K562 (cell line): ENCODE measurements around the gene IL1RL1. TPM values are rescaled to one million over a fixed set of nuclear protein-coding genes. Genes with fewer than 3 reads are reported as not detected.

Experiments
- ATAC-seq: fragments of 200-7000 bp; cut with Tn5 transposase; 3 replicates; pipeline ENCODE4 v1.9.1; 2020; ENCODE audit warnings: moderate library complexity
- BruUV-seq: library from RNA; stranded (reverse); fragments of 400-500 nt; replicated peaks from 2 replicates; lab custom pipeline; 2021; lab: Mats Ljungman, UMichigan
- CTCF ChIA-PET: fragments of 300-600 bp; formaldehyde crosslinking; extraction: SDS; loops from one replicate; lab custom pipeline; 2021; ENCODE audit warnings: low intra/inter-chr PET ratio; lab: Yijun Ruan, JAX
- POLR2A ChIA-PET: fragments of 300-600, 350-650 bp; sonication (Branson Sonifier 250); formaldehyde crosslinking; extraction: SDS; loops from one replicate; lab custom pipeline; 2021; ENCODE audit warnings: antibody characterized with exemption, inconsistent platforms; lab: Yijun Ruan, JAX
- DNase-seq, 4 experiments: peaks; one replicate each; pipeline versions ENCODE4 v3.0.0 to v3.0.0-alpha.2; 2011 to 2018; ENCODE audit warnings: low spot score in 3 of 4, mixed read lengths in 3 of 4; ENCODE audit errors: extremely low read depth in 1 of 4
- FAIRE-seq: peaks from 2 replicates; lab custom pipeline; 2011; peaks lifted over from hg19 to GRCh38; lab: Jason Lieb, UNC
- H2AFZ ChIP-seq: 2 replicates; pipeline ENCODE4 v1.6.0; 2011; ENCODE audit warnings: low read depth, low read length, control low read depth, inconsistent platforms
- H3K27ac ChIP-seq: fragments of 200-600 bp; 3 replicates; pipeline ENCODE4 v1.8.0; 2011; ENCODE audit warnings: low read depth, mild to moderate bottlenecking, control low read depth, inconsistent platforms, low read length, moderate library complexity, mixed read lengths; ENCODE audit errors: extremely low read depth
- H3K27me3 ChIP-seq, 2 experiments: fragments of 300-600 bp in 1 of 2; 2 replicates in 1 of 2; 3 replicates in 1 of 2; pipeline versions ENCODE4 v1.6.0 to v1.8.0; 2011; ENCODE audit warnings: inconsistent platforms in 2 of 2, low read length in 2 of 2, mild to moderate bottlenecking in 1 of 2, mixed read lengths in 1 of 2, moderate library complexity in 1 of 2; ENCODE audit not compliant: control insufficient read depth in 2 of 2, insufficient read depth in 2 of 2
- H3K36me3 ChIP-seq: fragments of 300-600 bp; 3 replicates; pipeline ENCODE4 v1.8.0; 2011; ENCODE audit warnings: mild to moderate bottlenecking, low read length, inconsistent platforms; ENCODE audit not compliant: control insufficient read depth, insufficient read depth
- H3K4me1 ChIP-seq, 2 experiments: fragments of 200-600 bp in 1 of 2; replicated peaks in 1 of 2; 2 replicates in 1 of 2; 3 replicates in 1 of 2; pipeline versions ENCODE4 v1.5.1 to v1.8.0; 2011; ENCODE audit warnings: inconsistent platforms in 2 of 2, low read length in 2 of 2, mild to moderate bottlenecking in 1 of 2, mixed read lengths in 1 of 2, moderate library complexity in 1 of 2; ENCODE audit not compliant: control insufficient read depth in 2 of 2, insufficient read depth in 2 of 2
- H3K4me2 ChIP-seq: 2 replicates; pipeline ENCODE4 v1.6.1; 2011; ENCODE audit warnings: low read length, control low read depth, inconsistent platforms, mixed read lengths; ENCODE audit not compliant: insufficient read depth
- H3K4me3 ChIP-seq: fragments of 200-600 bp; sonication (generic), shearing (Covaris generic); 2 replicates; pipeline ENCODE4 v1.5.1; 2016; ENCODE audit warnings: control low read depth, inconsistent platforms
- H3K79me2 ChIP-seq: fragments of 200-600 bp; 3 replicates; pipeline ENCODE4 v1.8.0; 2011; ENCODE audit warnings: low read length, inconsistent platforms; ENCODE audit not compliant: control insufficient read depth, insufficient read depth
- H3K9ac ChIP-seq, 2 experiments: 2 replicates each; pipeline versions ENCODE4 v1.6.0 to v1.6.1; 2011; ENCODE audit warnings: low read depth in 2 of 2, low read length in 2 of 2, control low read depth in 1 of 2, inconsistent platforms in 1 of 2, mild to moderate bottlenecking in 1 of 2, mixed read lengths in 1 of 2; ENCODE audit not compliant: insufficient read depth in 1 of 2
- H3K9me1 ChIP-seq: one replicate; pipeline ENCODE4 v1.6.0; 2011; ENCODE audit warnings: inconsistent platforms, mild to moderate bottlenecking, low read length, moderate library complexity; ENCODE audit not compliant: control insufficient read depth, insufficient read depth
- H3K9me3 ChIP-seq: replicated peaks from 2 replicates; pipeline ENCODE4 v1.5.1; 2011; ENCODE audit warnings: low read depth, low read length, inconsistent platforms; ENCODE audit not compliant: control insufficient read depth, insufficient read depth
- H4K20me1 ChIP-seq: replicated peaks from 2 replicates; pipeline ENCODE4 v1.6.1; 2011; ENCODE audit warnings: low read length, inconsistent platforms, mixed read lengths; ENCODE audit not compliant: control insufficient read depth, insufficient read depth
- BRF2 ChIP-seq: IDR thresholded peaks from 3 replicates; pipeline ENCODE4 v1.6.1; 2011; ENCODE audit warnings: borderline replicate concordance, mild to moderate bottlenecking; ENCODE audit not compliant: insufficient read length, insufficient read depth
- CEBPB ChIP-seq: fragments of 450-650 bp; IDR thresholded peaks from 2 replicates; pipeline ENCODE4 v1.6.1; 2016; ENCODE audit warnings: missing genetic modification characterization, missing compliant biosample characterization
- CEBPG ChIP-seq, 3 experiments: fragments of 200-800 bp in 1 of 3; sonication (Bioruptor generic) in 1 of 3; sonication (generic) in 1 of 3; formaldehyde crosslinking in 1 of 3; IDR thresholded peaks in 2 of 3; conservative IDR thresholded peaks in 1 of 3; 2 replicates each; pipeline versions ENCODE4 v1.6.1 to v1.8.0; 2016 to 2022; ENCODE audit warnings: missing compliant biosample characterization in 2 of 3, missing genetic modification characterization in 2 of 3, mild to moderate bottlenecking in 1 of 3, missing genetic modification reagents in 1 of 3
- CHD4 ChIP-seq: fragments of 200-600 bp; sonication (generic); IDR thresholded peaks from 3 replicates; pipeline ENCODE4 v1.6.1; 2012; ENCODE audit warnings: low read depth, mild to moderate bottlenecking, mixed read lengths, low read length, inconsistent platforms; ENCODE audit not compliant: insufficient read depth, insufficient replicate concordance, poor library complexity, severe bottlenecking
- EWSR1 ChIP-seq: fragments of 450-650 bp; IDR thresholded peaks from 2 replicates; pipeline ENCODE4 v1.6.1; 2018; ENCODE audit warnings: borderline replicate concordance, mild to moderate bottlenecking, low read depth, moderate library complexity; ENCODE audit not compliant: partially characterized antibody
- MYNN ChIP-seq, 2 experiments: sonication (generic); formaldehyde crosslinking in 1 of 2; IDR thresholded peaks; 2 replicates each; pipeline versions ENCODE4 v1.5.0 to v1.6.1; 2016 to 2020; ENCODE audit warnings: antibody characterized with exemption in 1 of 2, missing genetic modification reagents in 1 of 2
- NFIC ChIP-seq: fragments of 450-650 bp; IDR thresholded peaks from 2 replicates; pipeline ENCODE4 v1.6.1; 2017; ENCODE audit warnings: mild to moderate bottlenecking, inconsistent platforms
- PHTF2 ChIP-seq: fragments of 250-450 bp; sonication (Bioruptor Pico); IDR thresholded peaks from 2 replicates; pipeline ENCODE4 v1.5.0; 2021; ENCODE audit warnings: mild to moderate bottlenecking
- SMC3 ChIP-seq: conservative IDR thresholded peaks from 2 replicates; pipeline ENCODE4 v1.6.1; 2011; ENCODE audit warnings: low read depth, low read length, improper control_type of control experiment; ENCODE audit not compliant: insufficient read depth
- SPI1 ChIP-seq: IDR thresholded peaks from 2 replicates; pipeline ENCODE4 v1.6.1; 2011; ENCODE audit warnings: low read depth, low read length, control low read depth, borderline replicate concordance
- TAL1 ChIP-seq: fragments of 450-650 bp; IDR thresholded peaks from 2 replicates; pipeline ENCODE4 v1.6.1; 2016; ENCODE audit warnings: mild to moderate bottlenecking
- TCFL5 ChIP-seq: fragments of 250-450 bp; sonication (Bioruptor Pico); conservative IDR thresholded peaks from 2 replicates; pipeline ENCODE4 v1.6.1; 2021; ENCODE audit warnings: mild to moderate bottlenecking, moderate library complexity, matching md5 sums
- TRIM28 ChIP-seq: fragments of 450-650 bp; IDR thresholded peaks from 2 replicates; pipeline ENCODE4 v1.6.1; 2017
- ZNF274 ChIP-seq: IDR thresholded peaks from 2 replicates; pipeline ENCODE4 v1.6.1; 2011; ENCODE audit warnings: low read depth, mild to moderate bottlenecking, low read length, moderate library complexity, borderline replicate concordance
- ZNF41 ChIP-seq: fragments of 250-450 bp; sonication (Bioruptor Pico); conservative IDR thresholded peaks from 2 replicates; pipeline ENCODE4 v1.4.0; 2020; ENCODE audit warnings: mild to moderate bottlenecking
- ZNF444 ChIP-seq: fragments of 250-450 bp; sonication (Bioruptor Pico); IDR thresholded peaks from 2 replicates; pipeline ENCODE4 v1.4.0; 2020; ENCODE audit warnings: mild to moderate bottlenecking, moderate library complexity
- ZNF449 ChIP-seq: fragments of 250-450 bp; sonication (Bioruptor Pico); IDR thresholded peaks from 2 replicates; pipeline ENCODE4 v1.8.0; 2022; ENCODE audit warnings: moderate library complexity, mild to moderate bottlenecking, inconsistent platforms
- ZSCAN32 ChIP-seq: fragments of 450-650 bp; formaldehyde crosslinking; IDR thresholded peaks from 2 replicates; pipeline ENCODE4 v1.4.0; 2020; ENCODE audit warnings: mild to moderate bottlenecking, moderate library complexity
- WGBS: fragments of 100-300 bp; shearing (Covaris generic); methylation state at CpG from one replicate; pipeline ENCODE4 v1.1.6; 2016; ENCODE audit warnings: low coverage, mixed read lengths; ENCODE audit not compliant: insufficient coverage; ENCODE audit errors: missing lambda C conversion rate; 5-methylcytosine and 5-hydroxymethylcytosine counted together
- in situ Hi-C: fragments of 300-500 bp; cut with MboI; formaldehyde crosslinking; loops from 4 replicates; pipeline ENCODE4 v1.15.0; 2018; ENCODE audit warnings: inconsistent platforms, mixed read lengths
- intact Hi-C: fragments of 100-400 bp; cut with micrococcal nuclease; formaldehyde crosslinking; loops from 2 replicates; pipeline ENCODE4 v1.14.2; 2022
- polyA plus RNA-seq, 8 experiments: library from polyadenylated mRNA; depleted of rRNA in 4 of 8; stranded (reverse) in 5 of 8; unstranded in 3 of 8; fragments of >200 nt; fragmentation: Nextera tagmentation in 2 of 8; fragmentation: Illumina TruSeq in 1 of 8; extraction: Ambion mirVana in 2 of 8; extraction: Trizol in 1 of 8; gene quantifications; 2 replicates each; pipeline versions ENCODE4 v1.2.1 to v1.2.3, GENCODE V29; 2011 to 2014; ENCODE audit warnings: inconsistent platforms in 1 of 8, missing spikeins in 1 of 8
- total RNA-seq, 7 experiments: library from RNA; depleted of rRNA in 6 of 7; stranded (reverse); fragments of >200 nt in 6 of 7; fragmentation: Illumina TruSeq in 2 of 7; extraction: Trizol in 2 of 7; gene quantifications; 2 replicates each; pipeline versions ENCODE4 v1.2.1 to v1.2.3, GENCODE V29; 2011 to 2021; ENCODE audit warnings: low replicate concordance in 1 of 7

The IL1RL1 gene
- total and polyA plus RNA-seq, 9 of the 15 experiments (the other 6 are each of a cell fraction or from before 2014, with no cell fraction given), result 0.06 to 3.3 (median 0.59) TPM

GRCh38 chr2:102262216-102263129 is 48.9 kb upstream of the IL1RL1 start:
- ChIA-PET POLR2A (no interaction called here), CTCF (no interaction called here)
- Histone ChIP-seq H2AFZ (no peak overlapping the region), H3K4me1 (no peaks in the 10 kb centered on the region; a peak in 1 of 5 replicates), H3K27me3 (peaks cover 0 to 6% of the 10 kb centered on the region in 2 experiments; a peak in 2 of 5 replicates), H4K20me1 (no peaks in the 10 kb centered on the region), H3K9ac (no peak overlapping the region), H3K4me3 (no peak overlapping the region), H3K9me1 (no peaks in the 10 kb centered on the region), H3K79me2 (no peaks in the 10 kb centered on the region), H3K27ac (no peak overlapping the region), H3K4me2 (no peak overlapping the region), H3K9me3 (no peaks in the 10 kb centered on the region), H3K36me3 (no peaks in the 10 kb centered on the region)
- ATAC-seq (no peak), FAIRE-seq (no peak), DNase-seq (no peak)
- no TSS peak for BruUV-seq
- 2% methylated on average over 6 of the region's 6 CpGs for WGBS
- intact Hi-C loops (no loop called here), in situ Hi-C loops (no loop called here)
- TF ChIP-seq TCFL5 (CRISPR knock-in tag), result no peak
- no peak for TF ChIP-seq ZNF444 (CRISPR knock-in tag)
- peak; percentile 50; the same call in 1 of the 2 replicates for TF ChIP-seq ZSCAN32 (CRISPR knock-in tag)
- TF ChIP-seq BRF2, result no peak
- no peak for TF ChIP-seq SMC3
- TF ChIP-seq EWSR1, result no peak
- no peak for TF ChIP-seq ZNF449 (CRISPR knock-in tag)
- TF ChIP-seq MYNN (IDR thresholded peaks at IDR 0.05), result no peak
- TF ChIP-seq MYNN (CRISPR knock-in tag; IDR thresholded peaks at IDR 0.05), result no peak
- TF ChIP-seq NFIC, result no peak
- peak; percentile 74; the same call in 1 of the 2 replicates for TF ChIP-seq SPI1
- TF ChIP-seq PHTF2, result no peak
- TF ChIP-seq CHD4, result no peak
- no peak for TF ChIP-seq ZNF41 (CRISPR knock-in tag)
- TF ChIP-seq TAL1, result no peak
- TF ChIP-seq TRIM28, result no peak
- no peak for TF ChIP-seq ZNF274
- TF ChIP-seq CEBPG (CRISPR knock-in tag; IDR thresholded peaks at IDR 0.05), result no peak
- peak; percentile 39 to 40; a peak in 2 of 4 replicates for TF ChIP-seq CEBPG (tag; conservative IDR thresholded peaks at IDR 0.05 in 1 of 2, IDR thresholded peaks at IDR 0.05 in 1 of 2)
- peak; percentile 53 for TF ChIP-seq CEBPB (tag)
